GM06990 (cell line): Measurements from ENCODE around the gene SLF1.

Experiments used
- DNase-seq: peaks from one replicate; pipeline ENCODE4 v3.0.0-alpha.2; 2011; ENCODE audit not compliant: insufficient read length; ENCODE audit errors: extremely low read depth
- H3K27me3 ChIP-seq: replicated peaks from 2 replicates; pipeline ENCODE4 v1.6.0; 2011; ENCODE audit warnings: low read length; ENCODE audit not compliant: control insufficient read depth, insufficient read depth
- H3K36me3 ChIP-seq: 2 replicates; pipeline ENCODE4 v1.5.1; 2011; ENCODE audit warnings: low read length; ENCODE audit not compliant: control insufficient read depth, insufficient read depth
- H3K4me3 ChIP-seq: replicated peaks from 2 replicates; pipeline ENCODE4 v1.5.1; 2011; ENCODE audit warnings: low read depth, mild to moderate bottlenecking, control low read depth, low read length
- CTCF ChIP-seq: IDR thresholded peaks from 2 replicates; pipeline ENCODE4 v1.5.1; 2011; ENCODE audit warnings: low read length, control low read depth, mild to moderate bottlenecking, inconsistent platforms; ENCODE audit not compliant: insufficient read depth, poor library complexity, severe bottlenecking

Gene SLF1

GRCh38 chr5:94692581-94692980 lies 74.1 kb downstream of the SLF1 start:
- H3K36me3 ChIP-seq, result peaks cover 1% of the 10 kb centered on the region; the same call in 1 of the 2 replicates

GRCh38 chr5:94693043-94693822 lies 74.8 kb downstream of the SLF1 start:
- DNase-seq, result peak; percentile 12
- Histone ChIP-seq H3K36me3 (peaks cover 1% of the 10 kb centered on the region; the same call in 1 of the 2 replicates), H3K27me3 (no peaks in the 10 kb centered on the region), H3K4me3 (no peak overlapping the region)
- TF ChIP-seq CTCF, result peak; percentile 29

More at GRCh38 chr5:94692581-94692980, 74.1 kb downstream of the SLF1 start:
- DNase-seq, result no peak
- Histone ChIP-seq H3K27me3 (no peaks in the 10 kb centered on the region), H3K4me3 (no peak overlapping the region)
- no peak for TF ChIP-seq CTCF

GRCh38 chr5:94693845-94694370 lies 75.4 kb downstream of the SLF1 start:
- H3K27me3 ChIP-seq, result no peaks in the 10 kb centered on the region
- no peak overlapping the region for H3K4me3 ChIP-seq
- peaks cover 1% of the 10 kb centered on the region; the same call in 1 of the 2 replicates for H3K36me3 ChIP-seq
- no peak for TF ChIP-seq CTCF
- DNase-seq, result no peak

GRCh38 chr5:94694671-94695070 lies 76.2 kb downstream of the SLF1 start:
- no peak for DNase-seq
- Histone ChIP-seq H3K27me3 (no peaks in the 10 kb centered on the region), H3K36me3 (peaks cover 1% of the 10 kb centered on the region; the same call in 1 of the 2 replicates), H3K4me3 (no peak overlapping the region)
- TF ChIP-seq CTCF, result no peak

GRCh38 chr5:94698197-94698596 lies 79.7 kb downstream of the SLF1 start:
- Histone ChIP-seq H3K36me3 (no peaks in the 10 kb centered on the region), H3K27me3 (no peaks in the 10 kb centered on the region), H3K4me3 (no peak overlapping the region)
- TF ChIP-seq CTCF, result no peak
- no peak for DNase-seq
